GM19238 (cell line): Measurements from ENCODE around the gene EEF1A1.
"Not testable (repeated sequence)": the region's sequence is repeated elsewhere in the genome, so short reads cannot be mapped to it uniquely, and the experiment has no call there.

Experiments used
- DNase-seq: peaks from one replicate; pipeline ENCODE4 v3.0.0; 2011; ENCODE audit warnings: low spot score; ENCODE audit not compliant: insufficient read length

Gene EEF1A1

GRCh38 chr6:73538116-73538779 is 17.4 kb upstream of the EEF1A1 start:
- no peak for DNase-seq

DNA sequence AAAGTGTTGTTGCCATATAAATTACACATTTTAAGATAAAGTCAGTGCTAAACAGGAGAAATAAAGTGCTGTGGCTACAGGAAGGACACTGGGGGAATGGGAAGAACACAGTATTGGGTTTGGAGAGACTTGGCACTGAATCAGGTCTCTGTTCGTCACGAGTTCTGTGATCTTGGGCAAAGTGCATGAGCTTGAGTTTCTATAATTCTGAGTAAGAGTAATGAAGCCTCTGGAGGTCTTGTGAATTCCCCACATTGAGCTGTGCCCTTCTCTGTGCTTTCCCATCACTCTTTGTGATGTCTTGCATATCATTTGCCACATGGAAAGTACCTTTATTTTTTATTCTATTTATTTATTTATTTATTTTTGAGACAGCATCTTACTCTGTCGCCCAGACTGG is 16.8 kb upstream of the EEF1A1 start:
- DNase-seq: no peak

GRCh38 chr6:73534628-73535027 is 13.8 kb upstream of the EEF1A1 start:
- DNase-seq: no peak

DNA sequence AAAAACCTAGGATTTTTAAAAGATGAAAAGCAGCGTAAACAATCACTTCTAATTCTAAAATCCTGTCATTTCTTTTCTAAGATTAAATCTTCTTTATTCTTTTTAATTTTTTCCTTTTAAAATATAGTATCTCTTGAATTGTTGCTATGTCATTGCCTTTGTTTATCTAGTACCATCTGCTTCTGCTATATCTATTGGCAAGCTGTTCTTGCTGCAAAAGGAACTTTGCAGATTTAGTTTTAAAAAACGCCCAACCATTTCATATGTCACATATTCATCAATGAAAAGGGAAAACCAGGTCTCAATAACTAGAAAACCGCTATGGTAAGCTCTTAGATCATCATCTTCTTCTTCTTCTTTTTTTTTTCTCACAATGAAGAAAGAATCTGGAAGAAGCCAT is 11.5 kb upstream of the EEF1A1 start:
- no peak for DNase-seq

GRCh38 chr6:73528897-73529296 is 8.1 kb upstream of the EEF1A1 start:
- DNase-seq: no peak

- no peak for DNase-seq
These were observed 4.9 kb upstream of the EEF1A1 start for GRCh38 chr6:73525546-73526330.

DNA sequence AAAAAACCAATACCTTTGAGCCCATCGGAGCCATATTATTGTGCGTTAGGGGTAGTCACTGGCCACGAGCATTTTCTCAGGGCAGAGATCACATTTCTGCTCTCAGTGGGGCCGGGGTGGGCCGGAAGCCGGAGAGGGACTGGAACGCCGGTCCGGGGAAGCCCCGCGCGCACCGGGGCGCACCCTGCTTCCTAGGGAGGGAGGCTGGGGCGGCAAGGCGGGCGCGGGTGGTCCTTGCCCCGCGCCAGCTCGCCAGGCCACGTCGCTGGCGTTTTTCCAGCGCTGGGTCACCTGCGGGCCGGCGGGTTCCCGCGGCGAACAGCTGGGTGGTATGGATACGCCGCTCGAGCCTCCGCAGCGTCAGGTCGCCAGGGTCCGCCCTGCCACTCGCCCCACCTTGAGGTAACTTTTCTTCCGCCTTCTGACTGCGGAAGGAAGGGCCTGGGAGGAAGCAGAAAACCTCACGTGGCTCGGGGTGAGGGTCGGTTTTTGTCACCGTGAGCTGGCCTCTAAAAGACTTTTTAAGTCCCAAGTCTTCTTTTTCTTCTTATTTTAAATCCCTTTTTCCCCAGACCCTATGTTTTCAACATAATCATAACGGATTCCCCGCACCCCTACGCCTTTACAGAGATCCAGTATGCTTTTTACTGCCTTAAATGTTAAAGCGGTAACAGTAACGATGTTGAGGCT is 2.7 kb upstream of the EEF1A1 start:
- DNase-seq: peak; percentile 32

DNA sequence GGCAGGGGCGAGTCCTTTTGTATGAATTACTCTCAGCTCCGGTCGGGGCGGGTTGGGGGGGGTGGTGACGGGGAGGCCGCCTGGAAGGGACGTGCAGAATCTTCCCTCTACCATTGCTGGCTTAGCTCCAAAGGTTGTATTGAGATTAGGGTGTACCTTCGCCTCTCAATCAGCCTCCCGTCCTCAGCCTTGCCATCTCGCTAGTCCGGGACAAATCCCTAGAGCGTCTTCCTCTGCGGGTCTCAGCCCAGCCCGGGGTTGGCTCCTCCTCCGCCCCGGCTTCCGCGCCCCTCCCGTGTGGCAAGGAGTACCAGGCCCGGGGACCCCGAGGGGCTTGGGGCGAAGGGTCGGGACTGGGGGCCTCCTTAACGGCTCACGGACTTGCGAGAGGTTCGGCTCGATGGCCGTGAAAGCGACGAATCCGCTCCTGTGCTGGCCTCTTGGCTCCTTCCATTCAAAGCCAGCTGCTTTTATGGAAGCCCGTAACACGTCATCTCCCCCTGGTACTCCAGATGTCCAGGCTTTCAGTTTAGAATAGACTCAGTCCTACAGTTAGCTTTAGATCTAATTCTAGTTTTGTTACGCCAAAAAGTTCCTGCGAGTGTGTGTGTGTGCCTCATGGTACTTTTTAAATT is 636 bp upstream of the EEF1A1 start:
- DNase-seq: peak; percentile 22

- peak; percentile 32 for DNase-seq
These were observed 725 bp downstream of the EEF1A1 start for GRCh38 chr6:73519926-73520687.

GRCh38 chr6:73518982-73519881 is 1.6 kb downstream of the EEF1A1 start:
- not testable (repeated sequence) for DNase-seq

DNA sequence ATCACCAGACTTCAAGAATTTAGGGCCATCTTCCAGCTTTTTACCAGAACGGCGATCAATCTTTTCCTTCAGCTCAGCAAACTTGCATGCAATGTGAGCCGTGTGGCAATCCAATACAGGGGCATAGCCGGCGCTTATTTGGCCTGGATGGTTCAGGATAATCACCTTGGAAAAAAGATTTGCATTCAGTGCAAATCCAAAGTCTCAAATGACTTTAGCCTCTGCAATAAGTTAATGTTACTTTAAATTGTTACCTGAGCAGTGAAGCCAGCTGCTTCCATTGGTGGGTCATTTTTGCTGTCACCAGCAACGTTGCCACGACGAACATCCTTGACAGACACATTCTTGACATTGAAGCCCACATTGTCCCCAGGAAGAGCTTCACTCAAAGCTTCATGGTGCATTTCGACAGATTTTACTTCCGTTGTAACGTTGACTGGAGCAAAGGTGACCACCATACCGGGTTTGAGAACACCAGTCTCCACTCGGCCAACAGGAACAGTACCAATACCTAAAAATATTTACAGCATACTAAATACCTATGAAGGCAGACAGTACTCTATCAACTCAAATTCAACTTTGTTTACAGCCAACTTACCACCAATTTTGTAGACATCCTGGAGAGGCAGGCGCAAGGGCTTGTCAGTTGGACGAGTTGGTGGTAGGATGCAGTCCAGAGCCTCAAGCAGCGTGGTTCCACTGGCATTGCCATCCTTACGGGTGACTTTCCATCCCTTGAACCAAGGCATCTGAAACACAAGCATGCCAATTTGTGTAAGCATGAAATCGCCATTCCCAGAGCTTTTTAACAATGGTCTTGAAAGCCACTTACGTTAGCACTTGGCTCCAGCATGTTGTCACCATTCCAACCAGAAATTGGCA is 2.5 kb downstream of the EEF1A1 start:
- not testable (repeated sequence) for DNase-seq

DNA sequence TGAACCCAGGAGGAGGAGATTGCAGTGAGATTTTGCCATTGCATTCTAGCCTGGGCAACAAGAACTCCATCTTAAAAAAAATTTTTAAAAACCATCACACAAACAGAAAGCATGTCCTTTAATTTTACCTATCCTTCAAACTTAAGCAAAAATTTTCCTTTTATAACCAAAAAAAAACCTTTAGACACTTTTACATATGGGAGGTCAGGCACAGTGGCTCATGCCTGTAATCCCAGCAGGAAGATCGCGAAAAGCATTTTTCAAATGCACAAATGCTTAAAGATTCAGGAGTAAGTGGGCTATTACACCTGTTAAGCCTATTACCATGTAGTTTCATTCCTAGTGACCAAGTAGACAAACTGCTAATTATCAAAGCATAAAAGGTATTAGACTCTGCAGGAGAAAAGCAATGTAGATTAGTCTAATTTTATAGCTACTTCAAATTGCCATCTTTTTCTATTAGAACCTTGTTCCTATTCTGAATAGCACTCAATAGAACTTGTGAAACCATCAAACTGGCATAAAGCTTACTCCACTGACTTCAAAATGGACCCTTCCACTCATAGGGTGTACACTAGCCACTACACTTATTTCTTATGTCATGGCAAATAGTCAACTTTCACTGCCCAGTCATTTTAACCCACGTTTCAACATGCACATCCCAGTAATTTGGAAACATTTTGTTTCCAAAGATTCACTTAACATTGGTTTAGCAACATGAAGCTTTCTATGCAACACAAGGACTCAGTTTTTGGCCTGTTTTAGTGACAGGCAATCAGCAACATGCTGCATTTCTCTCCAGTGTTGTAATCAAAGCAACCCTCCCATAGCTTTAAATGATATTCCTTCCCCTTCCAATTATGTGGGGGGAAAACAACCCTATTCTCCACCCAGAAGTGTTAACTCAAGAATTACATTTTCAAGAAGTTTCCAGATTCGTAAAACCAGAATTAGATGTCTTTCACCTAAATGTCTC is 4.0 kb downstream of the EEF1A1 start:
- no peak for DNase-seq

DNA sequence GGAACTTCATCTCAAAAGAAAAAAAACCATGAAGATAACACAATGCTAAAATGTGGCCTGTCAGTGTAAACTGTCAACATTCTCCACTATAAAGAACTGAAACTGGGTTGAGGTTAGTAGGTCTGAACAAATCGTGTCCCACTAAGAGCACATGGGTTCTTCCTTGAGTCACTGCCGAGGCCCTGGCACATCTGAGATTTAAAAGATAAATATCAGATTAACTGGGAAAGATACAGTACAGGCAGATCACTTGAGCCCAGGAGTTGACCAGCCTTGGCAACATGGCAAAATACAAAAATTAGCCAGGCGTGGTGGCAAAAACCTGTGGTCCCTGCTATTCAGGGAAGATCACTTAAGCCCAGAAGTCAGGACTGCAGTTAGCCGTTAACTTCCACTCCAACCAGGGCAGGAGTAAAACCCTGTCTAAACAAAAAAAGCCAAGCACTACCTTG is 5.6 kb downstream of the EEF1A1 start:
- DNase-seq: no peak

DNA sequence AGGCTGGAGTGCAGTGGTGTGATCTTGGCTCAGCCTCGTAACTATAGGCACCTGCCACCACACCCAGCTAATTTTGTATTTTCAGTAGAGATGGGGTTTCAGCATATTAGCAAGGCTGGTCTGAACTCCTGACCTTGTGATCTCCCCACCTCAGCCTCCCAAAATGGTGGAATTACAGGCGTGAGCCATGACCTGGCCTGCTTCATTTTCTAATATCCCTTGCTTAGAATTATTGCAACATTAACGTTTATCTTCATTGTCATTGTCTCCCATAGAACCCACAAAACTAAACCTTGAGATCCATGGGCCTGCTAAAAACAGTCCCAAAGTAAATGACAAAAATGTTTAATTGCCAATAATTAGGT is 6.1 kb downstream of the EEF1A1 start:
- no peak for DNase-seq

DNA sequence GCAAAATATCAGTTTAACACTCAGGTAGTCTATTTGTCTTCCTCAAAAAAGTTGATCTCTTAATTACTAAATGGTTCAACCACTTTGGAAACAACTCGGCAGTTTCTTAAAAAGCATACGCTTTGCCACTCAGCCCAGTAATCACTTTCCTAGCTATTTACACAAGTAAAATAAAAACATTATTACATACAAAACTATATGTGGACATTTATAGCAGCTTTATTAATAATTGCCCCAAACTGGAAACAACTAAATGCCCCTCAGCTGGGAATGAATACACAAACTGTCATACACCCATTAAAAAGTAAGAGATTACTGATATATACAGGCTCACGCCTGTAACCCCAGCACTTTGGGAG is 7.4 kb downstream of the EEF1A1 start:
- DNase-seq: no peak

GRCh38 chr6:73511796-73512195 is 9.0 kb downstream of the EEF1A1 start:
- no peak for DNase-seq

DNA sequence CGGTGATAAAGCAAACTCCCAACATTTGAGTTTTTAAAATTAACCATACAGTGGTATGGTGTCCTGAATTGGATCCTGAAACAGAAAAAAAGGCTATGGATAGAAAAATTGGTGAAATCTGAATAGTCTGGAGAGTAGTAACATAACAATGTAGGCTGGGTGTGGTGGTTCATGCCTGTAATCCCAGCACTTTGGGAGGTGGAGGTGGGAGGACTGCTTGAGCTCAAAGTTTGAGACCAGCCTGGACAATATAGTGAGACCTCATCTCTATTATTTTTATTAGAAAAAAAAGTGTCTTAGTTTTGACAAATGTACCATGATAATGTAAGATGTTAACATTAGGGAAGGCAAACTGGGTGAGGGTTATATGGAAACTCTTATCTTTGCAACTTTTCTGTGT is 11.0 kb downstream of the EEF1A1 start:
- DNase-seq: no peak

DNA sequence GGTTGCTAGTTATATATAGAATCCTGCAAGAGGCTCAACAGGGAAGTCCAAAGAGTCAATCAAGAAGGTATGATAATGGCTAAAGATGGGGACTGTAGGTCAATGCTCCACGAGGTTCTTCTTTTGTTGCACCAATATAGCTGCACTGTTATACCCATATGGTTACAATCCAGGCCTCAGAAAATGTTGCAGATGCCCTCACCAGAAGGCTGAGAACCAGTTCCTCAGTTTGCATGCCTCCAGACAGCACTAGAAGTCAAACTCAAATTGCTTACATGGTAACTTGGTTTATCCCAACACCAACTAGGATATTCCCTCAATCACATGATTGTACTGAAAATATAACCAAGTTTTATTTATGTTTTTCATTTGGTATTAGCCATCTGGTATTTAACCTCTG is 12.1 kb downstream of the EEF1A1 start:
- DNase-seq: no peak
